ENCODE measurements around the gene SEC14L5.
"Not testable (repeated sequence)": the region's sequence is repeated elsewhere in the genome, so short reads cannot be mapped to it uniquely, and the experiment has no call there.

The SEC14L5 gene

DNA sequence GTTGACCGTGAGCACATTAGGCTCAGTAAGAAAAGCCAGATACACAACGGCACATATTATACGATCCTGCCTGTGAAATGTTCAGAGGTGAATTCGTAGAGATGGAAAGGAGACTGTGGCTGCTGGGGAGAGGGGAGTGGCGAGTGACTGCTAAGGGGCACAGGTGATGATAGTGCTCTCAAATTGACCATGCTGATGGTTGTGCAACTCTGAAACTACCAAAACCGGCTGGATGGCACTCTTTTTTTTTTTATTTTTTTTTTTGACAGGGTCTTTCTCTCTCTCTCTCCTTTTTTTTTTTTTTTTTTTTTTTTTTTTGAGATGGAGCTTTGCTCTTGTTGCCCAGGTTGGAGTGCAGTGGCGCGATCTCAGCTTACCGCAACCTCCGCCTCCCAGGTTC, 8.1 kb upstream of the SEC14L5 start:
- no peak for DNase-seq (ENCODE audit: low read depth in 2 of 2)

DNA sequence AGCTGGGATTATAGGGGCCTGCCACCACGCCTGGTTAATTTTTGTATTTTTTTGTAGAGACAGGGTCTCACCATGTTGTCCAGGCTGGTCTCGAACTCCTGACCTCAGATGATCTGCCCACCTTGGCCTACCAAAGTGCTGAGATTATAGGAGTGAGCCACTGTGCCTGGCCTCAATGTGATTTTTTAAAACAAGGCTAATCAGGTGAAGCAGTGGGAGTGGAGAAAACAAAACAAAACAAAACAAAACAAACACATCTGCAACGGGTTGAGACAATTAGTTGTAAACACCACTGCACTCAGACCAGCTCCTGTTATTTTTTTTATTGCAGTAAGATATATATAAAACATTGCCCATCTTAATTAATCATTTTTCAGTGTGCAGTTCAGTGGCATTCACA, 6.5 kb upstream of the SEC14L5 start:
- not testable (repeated sequence) for DNase-seq (ENCODE audit: low read depth in 2 of 2)

- no peak for DNase-seq (ENCODE audit: low read depth in 2 of 2)
Observed at GRCh38 chr16:4954714-4955113, 3.4 kb upstream of the SEC14L5 start.

GRCh38 chr16:4957420-4957719, 760 bp upstream of the SEC14L5 start:
- no peak for DNase-seq (ENCODE audit: low read depth in 2 of 2)

- no peak for DNase-seq (ENCODE audit: low read depth in 2 of 2)
Observed at GRCh38 chr16:4958510-4959438, 644 bp downstream of the SEC14L5 start.

DNA sequence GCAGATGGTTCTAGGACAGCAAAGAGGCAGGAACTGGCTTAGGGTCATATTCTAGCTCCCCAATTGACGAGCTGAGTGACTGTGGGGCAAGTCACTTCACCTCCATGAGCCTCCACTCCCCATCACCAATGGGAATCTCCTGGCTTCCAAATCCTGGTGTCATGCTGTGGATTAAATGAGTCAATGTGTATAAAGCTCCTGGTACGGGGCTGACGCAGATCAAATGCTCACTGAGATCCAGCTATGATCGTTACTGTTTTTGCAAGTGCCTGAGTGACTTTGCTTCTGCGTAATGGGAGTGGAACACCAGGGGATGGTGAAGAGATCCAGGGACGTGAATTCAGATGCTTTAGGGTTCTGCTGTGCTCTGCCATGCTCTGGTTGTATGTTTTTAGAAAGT, 2.4 kb downstream of the SEC14L5 start:
- no peak for DNase-seq (ENCODE audit: low read depth in 2 of 2)

- no peak for DNase-seq (ENCODE audit: low read depth in 2 of 2)
Observed at GRCh38 chr16:4962716-4963115, 4.6 kb downstream of the SEC14L5 start.

- DNase-seq (ENCODE audit: low read depth in 2 of 2): not testable (repeated sequence)
Observed at GRCh38 chr16:4963527-4963926, 5.4 kb downstream of the SEC14L5 start.

DNA sequence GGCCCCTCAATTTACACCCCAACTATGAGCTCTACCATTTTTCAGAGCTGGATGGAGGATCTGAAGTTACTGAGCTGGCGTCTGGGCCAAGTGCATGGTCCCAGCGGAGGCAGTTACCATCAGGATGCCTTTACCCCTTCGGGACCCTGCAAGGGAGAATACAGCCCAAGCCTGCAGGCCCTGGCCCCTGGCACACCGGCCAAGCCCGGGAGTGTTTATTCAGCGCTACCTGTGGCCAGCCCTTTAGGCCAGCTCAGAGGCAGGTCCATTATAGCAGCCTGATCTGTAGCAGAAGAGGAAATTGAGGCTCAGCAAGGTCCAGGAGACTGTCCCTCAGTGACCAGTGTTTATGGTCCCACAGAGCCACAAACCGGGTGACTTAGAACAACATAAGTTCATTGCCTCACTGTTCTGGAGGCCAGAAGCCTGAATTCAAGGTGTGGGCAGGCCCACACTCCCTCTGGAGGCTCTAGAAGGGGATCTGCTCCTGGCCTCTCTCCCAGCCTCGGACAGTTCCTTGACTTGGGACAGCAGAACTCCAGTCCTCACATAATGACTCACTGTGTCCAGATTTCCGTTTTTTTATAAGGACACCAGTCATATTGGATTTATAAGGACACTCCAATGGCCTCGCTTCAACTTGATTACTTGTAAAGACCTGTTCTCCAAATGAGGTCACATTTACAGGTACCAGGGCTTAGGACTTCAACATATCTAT, 8.8 kb downstream of the SEC14L5 start:
- DNase-seq (ENCODE audit: low read depth in 2 of 2): no peak

DNA sequence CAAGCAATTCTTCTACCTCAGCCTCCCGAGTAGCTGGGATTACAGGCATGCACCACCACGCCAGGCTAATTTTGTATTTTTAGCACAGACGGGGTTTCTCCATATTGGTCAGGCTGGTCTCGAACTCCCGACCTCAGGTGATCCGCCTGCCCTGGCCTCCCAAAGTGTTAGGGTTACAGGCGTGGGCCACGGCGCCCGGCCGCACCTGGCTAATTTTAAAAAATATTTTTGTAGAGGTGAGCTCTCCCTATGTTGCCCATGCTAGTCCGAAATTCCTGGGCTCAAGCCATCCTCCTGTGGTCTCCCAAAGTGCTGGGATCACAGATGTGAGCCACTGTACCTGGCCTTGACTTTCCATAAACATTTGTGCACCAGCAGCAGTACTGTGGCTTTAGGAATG, 10.1 kb downstream of the SEC14L5 start:
- not testable (repeated sequence) for DNase-seq (ENCODE audit: low read depth in 2 of 2)

GRCh38 chr16:4968879-4969483, 10.9 kb downstream of the SEC14L5 start:
- DNase-seq (ENCODE audit: low read depth in 2 of 2): no peak

- DNase-seq (ENCODE audit: low read depth in 2 of 2): no peak
Observed at GRCh38 chr16:4970010-4970409, 11.9 kb downstream of the SEC14L5 start.

DNA sequence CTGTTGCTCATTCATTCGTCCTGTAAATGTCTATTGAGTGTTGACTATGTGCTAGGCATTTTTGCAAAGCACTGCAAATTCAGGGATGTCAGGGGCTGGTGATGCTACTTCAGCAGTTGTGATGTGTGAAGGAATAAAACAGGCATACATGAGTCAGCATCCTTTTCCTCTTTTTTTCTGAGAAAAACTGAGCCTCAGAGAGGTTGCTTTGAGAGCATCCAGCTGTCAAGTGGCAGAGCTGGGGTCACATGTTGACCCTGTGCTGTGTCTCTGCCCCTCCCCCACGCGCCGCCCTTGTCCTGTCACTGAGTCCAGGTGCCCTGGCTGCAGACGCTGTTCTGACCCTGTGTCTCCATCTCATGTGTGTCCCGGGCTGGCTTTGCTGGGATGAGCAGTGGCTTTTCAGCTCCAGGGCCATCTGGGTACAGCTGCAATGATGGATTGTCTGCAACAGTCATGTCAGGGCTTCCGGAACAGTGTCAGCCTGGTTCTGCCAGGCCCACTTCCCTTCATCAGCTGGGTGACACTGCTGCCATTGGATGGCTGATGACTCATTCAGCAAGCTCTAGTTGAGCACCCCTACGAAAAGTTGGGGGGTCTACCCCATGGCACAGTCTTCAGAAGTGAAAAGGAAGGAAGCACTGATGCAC, 14.9 kb downstream of the SEC14L5 start:
- no peak for DNase-seq (ENCODE audit: low read depth in 2 of 2)

- DNase-seq (ENCODE audit: low read depth in 2 of 2): no peak
Observed at GRCh38 chr16:4976079-4976478, 17.9 kb downstream of the SEC14L5 start.

GRCh38 chr16:4976611-4977145, 18.5 kb downstream of the SEC14L5 start:
- no peak for DNase-seq (ENCODE audit: low read depth in 2 of 2)

DNA sequence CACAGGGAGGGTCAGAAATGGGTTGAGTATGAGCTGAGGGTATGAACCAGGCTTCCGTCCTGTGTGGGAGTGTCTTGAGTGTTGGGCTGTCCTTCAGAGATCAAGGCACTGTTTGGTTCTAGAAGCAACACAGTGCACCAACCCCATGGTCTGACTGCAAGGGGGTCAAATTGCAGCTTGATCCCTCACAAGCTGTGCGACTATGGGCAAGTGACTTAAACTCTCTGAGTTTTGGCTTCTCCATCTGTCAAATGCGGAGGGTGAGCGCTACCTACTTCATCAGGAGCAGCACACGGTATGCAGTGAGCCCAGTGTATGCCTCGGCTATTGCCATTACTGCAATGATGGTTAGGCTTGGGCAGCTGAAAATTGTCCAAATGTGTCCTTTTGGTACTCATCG, 21.0 kb downstream of the SEC14L5 start:
- no peak for DNase-seq (ENCODE audit: low read depth in 2 of 2)

GRCh38 chr16:4979736-4980660, 21.9 kb downstream of the SEC14L5 start:
- DNase-seq (ENCODE audit: low read depth in 2 of 2): no peak

DNA sequence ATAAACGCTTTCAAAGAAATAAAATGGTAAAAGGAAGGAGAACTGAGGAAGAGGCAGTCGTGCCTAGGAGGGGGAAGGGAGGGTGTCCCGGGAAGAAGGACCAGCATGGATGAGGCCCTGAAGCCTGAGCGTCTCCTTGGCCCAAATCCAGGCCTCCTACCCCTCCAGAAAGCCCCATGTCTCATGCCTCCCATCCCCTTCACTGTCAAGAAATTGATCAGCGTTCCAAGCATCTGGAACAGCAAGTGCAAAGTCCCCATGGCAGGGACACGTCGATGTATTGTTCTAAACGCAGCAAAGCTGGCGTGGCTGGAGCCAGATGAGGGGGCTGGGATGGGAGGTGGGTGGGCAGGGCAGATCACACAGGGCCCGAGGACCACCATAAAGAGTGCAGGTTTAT, 22.6 kb downstream of the SEC14L5 start:
- DNase-seq (ENCODE audit: low read depth in 2 of 2): no peak

GRCh38 chr16:4981473-4981872, 23.3 kb downstream of the SEC14L5 start:
- DNase-seq (ENCODE audit: low read depth in 2 of 2): no peak

GRCh38 chr16:4982056-4982867, 24.1 kb downstream of the SEC14L5 start:
- no peak for DNase-seq (ENCODE audit: low read depth in 2 of 2)

Measured in activated CD4-positive, alpha-beta T cell treated with anti-CD3 and anti-CD28 coated beads for 24 hours (primary cell).